GM19328 (cell line): ENCODE measurements around the gene SLC8A1.

Experiments used
- ATAC-seq: cut with Tn5 transposase; IDR thresholded peaks from one replicate; pipeline ENCODE4 v1.9.1; 2021; ENCODE audit warnings: mild to moderate bottlenecking, moderate library complexity; ENCODE audit not compliant: unreplicated experiment

The SLC8A1 gene

GRCh38 chr2:40394031-40394430 lies 57.9 kb downstream of the SLC8A1 start:
- ATAC-seq: no peak

DNA sequence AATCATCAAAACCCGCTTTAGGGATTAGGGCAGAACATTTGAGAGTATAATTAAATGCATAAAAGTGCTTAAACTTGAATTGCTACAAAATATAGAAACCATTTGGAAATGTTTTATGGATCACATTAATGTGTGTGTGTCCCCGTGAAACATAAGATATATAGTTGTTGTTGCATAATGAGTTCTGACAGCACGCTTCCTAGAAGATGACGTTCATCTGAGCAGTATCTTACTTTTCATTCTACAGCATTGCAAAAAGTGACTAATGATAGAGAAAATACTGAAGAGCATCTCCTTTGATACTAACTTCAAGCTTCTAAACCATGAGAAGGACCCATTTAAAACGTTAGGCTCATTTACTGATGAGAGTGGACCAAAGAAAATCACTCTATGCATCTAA lies 63.7 kb downstream of the SLC8A1 start:
- no peak for ATAC-seq

DNA sequence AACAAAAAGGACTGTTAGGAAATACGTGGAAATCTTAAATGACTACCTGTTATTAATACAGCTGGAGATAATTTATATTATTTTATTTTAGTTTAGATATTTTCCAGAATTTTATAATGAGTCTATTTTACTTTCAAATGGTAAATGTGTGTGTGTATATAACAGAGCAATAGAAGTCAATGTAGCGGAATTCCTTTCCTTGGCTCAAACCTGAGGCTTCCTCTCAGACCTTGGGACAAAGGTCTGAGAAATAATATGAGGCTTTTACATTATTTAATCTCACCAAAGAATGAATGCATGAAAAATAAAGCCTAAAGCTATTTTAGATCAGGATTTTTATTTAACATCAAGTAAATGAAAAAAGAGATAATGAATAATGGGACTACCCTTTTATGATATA lies 65.7 kb downstream of the SLC8A1 start:
- ATAC-seq: no peak

DNA sequence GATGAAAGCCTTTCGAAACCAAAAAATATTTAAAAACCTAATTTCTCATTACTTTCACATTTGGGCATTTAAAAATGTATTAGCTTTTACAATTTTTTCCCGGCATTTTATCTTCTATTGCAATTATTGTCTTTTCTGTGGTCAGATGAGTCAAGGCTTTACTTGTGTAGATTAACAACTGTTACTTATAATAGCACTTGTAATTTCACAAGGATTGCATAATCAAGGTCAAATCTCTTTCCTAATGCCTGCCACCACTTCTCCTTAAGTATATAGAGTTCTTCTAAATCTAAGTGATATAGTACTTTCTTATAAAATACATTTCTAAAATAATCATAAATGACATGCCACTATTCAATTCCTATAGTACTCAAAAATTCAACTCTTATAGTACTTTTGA lies 67.2 kb downstream of the SLC8A1 start:
- no peak for ATAC-seq

DNA sequence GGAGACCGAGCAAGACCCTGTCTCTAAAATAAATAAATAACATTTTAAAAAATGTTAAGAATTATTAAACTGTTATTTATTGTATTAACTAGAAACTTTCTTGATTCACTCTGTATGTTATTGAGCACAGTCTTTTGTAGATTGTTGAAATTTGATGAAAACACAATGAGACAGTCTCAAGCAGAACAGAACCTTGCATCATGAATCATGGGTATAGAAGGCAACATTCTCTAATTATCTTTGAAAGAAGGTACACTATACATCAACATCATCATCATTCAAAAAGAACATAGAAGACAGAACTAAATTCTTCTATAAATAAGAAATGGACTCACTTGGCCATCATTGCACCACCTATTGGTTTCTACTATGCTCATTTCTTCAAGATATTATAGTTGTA lies 67.7 kb downstream of the SLC8A1 start:
- no peak for ATAC-seq

DNA sequence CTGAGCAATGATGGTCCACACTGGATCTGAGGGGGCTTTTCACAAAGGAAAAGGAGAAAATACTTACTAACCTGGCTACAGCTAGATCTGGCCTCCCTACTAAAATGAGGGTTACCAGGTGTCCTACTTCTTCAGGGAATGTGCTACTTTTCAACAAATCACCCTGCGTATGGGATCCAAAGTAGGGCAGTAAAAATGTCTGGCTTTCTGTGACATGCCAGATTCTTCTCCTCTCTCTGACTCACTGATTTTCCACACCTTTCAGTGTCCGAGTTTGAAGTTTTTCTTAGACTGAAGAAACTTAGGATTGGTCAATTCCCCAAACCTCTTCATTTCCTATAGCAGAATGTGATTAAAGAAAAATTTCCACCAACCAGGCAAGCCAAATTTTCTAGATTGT lies 71.2 kb downstream of the SLC8A1 start:
- ATAC-seq: no peak

GRCh38 chr2:40380041-40380440 lies 71.8 kb downstream of the SLC8A1 start:
- ATAC-seq: no peak

DNA sequence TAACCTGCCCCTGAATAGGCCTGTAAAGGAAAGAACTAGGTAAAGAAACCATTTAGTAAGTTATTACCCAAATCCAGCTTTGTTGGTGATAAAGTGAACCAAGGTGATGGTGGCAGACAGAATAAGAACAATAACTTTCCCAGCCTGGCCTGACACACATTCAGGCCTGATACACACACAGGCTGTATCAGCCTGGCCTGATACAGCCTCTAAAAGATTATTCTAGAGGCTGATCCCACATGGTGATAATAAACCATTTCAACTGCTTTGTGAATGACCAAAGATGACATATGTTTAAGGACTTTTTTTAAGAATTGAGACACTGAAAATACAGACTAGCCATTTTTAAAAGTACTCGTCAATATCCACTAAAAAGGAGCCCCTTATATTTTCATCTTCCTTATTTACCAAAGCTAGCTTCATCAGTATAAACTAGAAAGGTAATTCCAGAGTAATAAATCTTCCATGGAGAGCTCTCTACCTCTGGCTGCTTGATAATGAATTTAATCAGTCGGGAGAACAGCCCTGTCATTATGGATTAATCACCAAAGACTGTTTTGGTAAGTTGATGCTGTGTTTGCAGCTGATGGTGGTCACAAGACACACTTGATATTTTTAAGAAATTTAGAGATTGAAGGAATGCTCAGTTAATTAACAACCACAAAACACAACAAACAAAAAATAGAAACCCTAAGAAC lies 77.2 kb downstream of the SLC8A1 start:
- ATAC-seq: no peak

- ATAC-seq: no peak
Measured at GRCh38 chr2:40373111-40373510, 78.8 kb downstream of the SLC8A1 start.

DNA sequence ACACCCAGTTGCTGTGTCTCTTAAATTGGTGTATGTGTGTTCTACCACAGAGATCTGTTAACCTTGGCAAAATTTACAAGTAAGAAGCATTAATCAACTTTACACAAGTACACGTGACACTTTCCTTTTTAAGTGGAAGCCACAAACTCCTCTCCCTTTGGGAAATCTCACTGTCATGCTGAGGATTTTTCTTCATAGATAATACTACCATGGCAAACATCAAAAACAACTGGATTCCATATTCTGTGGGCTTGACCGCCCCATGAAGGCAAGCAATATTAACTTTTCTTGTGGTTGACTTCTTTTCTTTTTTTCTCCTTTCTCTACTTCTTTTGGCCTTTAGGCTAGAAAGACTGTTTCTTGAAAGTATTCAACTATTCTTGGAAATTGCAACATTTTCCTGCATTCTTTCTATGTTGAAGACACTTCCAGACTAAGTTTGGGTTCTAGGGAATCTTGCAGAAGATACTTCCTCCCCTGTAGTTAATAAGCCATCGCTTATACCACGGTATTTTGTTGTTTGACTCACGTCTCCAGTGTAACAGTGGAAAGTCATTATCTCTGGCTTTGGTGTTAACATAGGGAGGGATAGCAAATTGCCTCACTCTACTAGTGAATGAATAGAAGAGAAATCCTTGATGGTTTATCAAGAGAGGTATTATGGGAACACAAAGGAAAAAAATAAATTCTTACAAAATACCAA lies 79.5 kb downstream of the SLC8A1 start:
- ATAC-seq: no peak

GRCh38 chr2:40371525-40372282 lies 80.2 kb downstream of the SLC8A1 start:
- no peak for ATAC-seq

- no peak for ATAC-seq
Measured at GRCh38 chr2:40370007-40370395, 81.9 kb downstream of the SLC8A1 start.

DNA sequence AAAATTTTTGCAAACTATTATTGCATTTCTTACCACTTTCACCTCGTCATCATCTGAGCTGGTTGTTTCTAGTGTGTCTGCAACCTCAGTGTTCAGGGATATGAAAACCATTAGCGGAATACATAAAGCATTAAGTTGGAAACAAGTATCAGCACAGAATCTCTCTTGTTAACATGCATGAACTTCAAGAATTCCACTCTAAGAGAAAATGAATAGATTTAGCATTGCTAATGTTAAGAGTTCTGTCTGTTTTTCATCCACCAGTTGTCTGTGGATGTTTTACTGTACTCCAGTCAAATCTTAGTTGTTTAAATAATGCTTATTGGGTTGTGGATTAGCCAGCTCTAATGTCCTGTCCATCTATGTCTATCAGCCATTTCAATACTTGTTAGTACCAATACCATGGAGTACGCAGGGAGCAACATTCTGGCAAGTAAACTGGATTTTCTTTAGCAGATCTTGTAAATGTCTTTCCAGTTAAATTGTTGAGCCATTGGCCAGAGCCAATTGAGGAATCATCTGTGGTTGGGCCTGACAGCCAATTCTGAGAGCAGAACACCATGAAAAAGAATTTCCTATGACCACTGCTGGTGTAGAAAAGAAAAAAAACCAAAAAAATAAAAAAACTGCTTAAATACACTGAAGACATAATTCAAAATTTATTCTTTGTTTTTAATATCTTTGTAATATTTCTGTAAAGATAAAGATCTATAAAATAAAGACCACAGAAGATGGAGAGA lies 82.5 kb downstream of the SLC8A1 start:
- no peak for ATAC-seq

DNA sequence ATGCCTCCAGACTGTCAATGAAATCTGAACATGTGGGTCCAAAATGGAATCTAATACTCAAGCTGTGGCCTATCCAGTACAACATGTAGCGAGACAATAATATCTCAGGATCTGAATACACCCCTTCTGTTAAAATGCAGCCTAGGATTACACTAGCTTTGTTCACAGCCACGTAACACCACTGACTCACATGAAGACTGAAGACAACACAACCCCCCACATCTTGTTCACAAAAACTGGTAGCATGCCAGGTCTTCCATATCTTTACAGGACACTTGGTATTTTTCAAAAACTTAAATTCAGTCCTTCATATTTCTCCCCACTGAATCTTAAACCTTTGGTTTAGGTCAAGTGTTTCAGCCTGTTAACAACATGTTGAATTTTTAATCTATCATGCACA lies 84.2 kb downstream of the SLC8A1 start:
- ATAC-seq: no peak

- ATAC-seq: no peak
Measured at GRCh38 chr2:40367032-40367431, 84.9 kb downstream of the SLC8A1 start.

DNA sequence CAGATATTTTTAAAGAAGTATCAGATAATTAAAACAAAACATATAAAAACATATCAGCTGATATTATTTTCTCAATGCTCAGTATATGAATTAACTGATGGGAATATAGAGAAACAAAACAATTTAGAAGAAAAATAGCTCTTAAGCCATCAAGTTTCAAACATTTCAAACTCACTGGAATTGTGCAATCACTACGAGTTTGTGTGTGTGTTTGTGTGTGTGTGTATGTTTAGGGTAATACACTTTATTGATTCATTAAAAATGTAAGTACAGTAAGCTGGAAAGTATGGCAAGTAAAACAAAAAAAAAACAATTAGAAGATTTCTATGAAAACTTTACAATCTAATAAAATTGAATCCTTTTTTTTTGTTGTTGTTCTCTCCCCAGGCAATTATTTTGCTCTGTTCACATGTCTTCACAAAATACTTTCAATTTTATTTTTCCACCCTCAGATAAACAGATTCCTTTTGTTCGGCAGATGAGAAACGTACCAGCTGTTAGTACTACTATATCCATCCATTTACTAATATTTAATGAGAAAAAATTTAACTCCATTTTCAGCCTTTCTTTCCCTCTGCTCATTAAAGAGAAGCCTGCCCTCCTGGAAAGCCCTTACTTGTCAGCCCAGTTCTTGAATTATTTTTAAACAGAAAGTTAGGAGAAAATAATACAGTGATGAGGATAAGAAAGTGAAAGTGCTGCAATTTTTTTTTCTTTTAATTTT lies 87.6 kb downstream of the SLC8A1 start:
- ATAC-seq: no peak

DNA sequence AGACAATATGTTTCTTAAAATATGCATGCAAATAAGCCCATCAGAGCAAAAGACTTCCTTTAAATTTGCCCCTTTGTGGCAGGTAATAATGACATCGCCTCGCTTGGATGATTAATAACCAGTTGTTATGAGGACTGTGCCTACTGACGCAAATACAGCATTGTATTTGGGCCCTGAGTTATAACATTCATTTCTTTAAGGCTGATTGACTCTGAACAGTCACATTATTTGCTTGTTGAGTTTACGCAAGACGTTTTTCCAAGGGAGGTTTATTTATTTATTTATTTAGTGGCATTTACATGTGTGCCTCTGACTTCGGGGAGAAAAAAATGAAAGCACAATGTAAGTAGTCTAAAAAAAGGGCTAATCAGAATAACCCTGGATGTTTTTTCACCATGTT lies 88.3 kb downstream of the SLC8A1 start:
- ATAC-seq: no peak

DNA sequence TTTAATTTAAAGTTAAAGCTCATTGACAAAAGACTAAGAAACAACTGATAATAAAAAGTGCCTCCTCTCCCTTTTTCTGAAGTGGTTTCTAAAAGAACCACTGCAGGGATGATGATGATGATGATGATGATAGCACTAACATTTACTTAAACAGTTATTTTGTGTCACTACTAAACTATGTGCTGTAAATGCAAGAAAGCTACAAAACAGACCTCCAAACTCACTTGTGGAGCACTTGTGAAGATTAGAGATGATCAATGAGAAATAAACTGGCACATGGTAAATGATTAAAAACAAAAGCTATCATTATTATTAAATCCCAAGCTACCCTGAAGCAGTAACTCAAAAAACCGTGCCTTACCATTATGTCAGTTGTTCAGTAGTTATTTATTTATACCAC lies 88.7 kb downstream of the SLC8A1 start:
- no peak for ATAC-seq

DNA sequence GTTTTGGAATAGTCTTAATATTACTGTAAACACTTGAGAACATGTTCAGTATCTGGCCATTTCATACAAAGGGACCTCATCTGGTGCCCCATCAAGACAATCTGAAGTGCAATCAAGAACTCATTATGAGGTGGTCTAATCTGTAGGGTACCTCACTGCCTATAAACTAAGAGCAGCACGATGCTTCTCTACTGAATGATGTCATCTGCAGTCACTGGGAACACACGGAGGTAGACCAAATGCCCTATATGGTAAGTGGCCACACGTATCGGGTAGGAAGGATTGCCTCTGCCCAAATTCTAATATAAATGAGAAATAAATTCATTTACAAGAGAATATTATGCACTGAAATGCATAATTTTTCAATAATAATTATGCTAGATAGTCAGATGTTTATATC lies 90.4 kb downstream of the SLC8A1 start:
- ATAC-seq: no peak

- ATAC-seq: no peak
Measured at GRCh38 chr2:40360652-40361051, 91.2 kb downstream of the SLC8A1 start.

DNA sequence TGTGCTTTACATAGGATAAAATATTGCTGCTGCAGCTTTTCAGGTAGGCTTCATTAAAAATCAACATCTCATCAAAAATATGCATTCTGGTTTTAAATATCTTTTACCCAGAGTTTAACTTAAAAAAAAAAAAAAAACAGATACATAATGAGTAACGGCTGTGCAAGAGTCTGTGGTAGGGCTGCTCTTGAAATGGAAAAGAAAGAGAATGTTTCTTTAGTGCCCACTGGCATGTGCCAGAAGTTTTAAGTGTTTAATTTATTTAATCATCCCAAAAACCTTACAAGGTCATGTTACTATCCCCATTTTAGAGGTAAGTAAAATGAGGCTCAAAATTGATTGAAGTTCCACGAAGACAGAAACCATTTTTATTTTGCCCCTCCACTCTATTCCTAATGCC lies 92.1 kb downstream of the SLC8A1 start:
- no peak for ATAC-seq
